GM13976 (cell line): Measurements from ENCODE around the gene BTBD17.

Source experiments
- DNase-seq: peaks from one replicate; pipeline ENCODE4 v3.0.0; 2012; ENCODE audit warnings: low spot score
- in situ Hi-C: fragments of 300-500 bp; cut with MboI; formaldehyde crosslinking; loops from one replicate; pipeline ENCODE4 v1.12.0; 2022; ENCODE audit warnings: low sequenced_read_pairs, mixed read lengths, inconsistent platforms; ENCODE audit not compliant: unreplicated experiment
- TF ChIP-seq, protein P1 (sequence below): IDR thresholded peaks from 2 replicates; pipeline ENCODE4 v1.5.1; 2012; ENCODE audit warnings: borderline replicate concordance, mild to moderate bottlenecking; ENCODE audit not compliant: insufficient read depth; ENCODE audit errors: extremely low read depth, missing control alignments, control extremely low read depth

The BTBD17 gene

DNA sequence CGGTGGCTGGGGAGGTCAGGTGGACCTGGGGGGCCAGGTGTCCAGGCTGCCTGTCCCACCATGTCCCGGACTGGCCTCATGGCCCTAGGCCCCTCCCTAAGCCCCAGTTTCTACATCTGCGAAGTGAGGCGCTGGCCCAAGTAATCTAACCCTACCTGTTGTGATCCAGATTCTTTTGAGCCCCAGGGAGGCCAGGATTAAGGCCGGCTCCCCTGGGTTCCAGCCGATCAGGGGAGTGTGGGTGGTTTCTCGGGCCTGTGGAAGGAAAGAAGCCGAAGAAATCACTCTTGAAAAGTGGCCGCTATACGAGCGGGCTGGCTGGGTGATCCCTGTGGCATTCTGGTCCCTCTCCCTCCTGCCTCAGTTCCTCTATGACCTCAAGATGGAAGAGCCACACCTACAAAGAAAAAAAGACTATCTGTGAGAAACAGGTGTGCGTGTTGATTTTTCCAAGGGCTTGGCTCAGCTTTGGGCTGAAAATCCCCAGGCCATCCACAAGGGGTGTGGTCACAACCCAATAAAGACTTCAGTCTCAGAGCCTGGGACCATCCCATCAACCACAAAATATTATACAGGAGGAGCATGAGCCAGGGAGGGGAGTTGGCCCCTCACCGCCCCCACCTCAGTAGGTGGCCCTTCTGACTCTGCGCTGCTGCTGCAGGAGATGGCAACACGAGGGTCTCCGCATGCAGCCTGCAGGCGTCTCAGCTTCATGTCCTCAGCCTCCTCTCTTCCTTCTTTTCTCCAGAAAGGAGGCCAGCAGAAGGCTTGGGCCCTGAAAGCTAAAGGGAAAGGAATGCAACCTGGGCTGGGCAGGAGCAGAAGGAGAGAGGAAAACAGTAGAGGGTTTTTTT, 25.9 kb upstream of the BTBD17 start:
- in situ Hi-C loops, result no loop called here
- DNase-seq, result no peak
- TF ChIP-seq, protein P1, sequence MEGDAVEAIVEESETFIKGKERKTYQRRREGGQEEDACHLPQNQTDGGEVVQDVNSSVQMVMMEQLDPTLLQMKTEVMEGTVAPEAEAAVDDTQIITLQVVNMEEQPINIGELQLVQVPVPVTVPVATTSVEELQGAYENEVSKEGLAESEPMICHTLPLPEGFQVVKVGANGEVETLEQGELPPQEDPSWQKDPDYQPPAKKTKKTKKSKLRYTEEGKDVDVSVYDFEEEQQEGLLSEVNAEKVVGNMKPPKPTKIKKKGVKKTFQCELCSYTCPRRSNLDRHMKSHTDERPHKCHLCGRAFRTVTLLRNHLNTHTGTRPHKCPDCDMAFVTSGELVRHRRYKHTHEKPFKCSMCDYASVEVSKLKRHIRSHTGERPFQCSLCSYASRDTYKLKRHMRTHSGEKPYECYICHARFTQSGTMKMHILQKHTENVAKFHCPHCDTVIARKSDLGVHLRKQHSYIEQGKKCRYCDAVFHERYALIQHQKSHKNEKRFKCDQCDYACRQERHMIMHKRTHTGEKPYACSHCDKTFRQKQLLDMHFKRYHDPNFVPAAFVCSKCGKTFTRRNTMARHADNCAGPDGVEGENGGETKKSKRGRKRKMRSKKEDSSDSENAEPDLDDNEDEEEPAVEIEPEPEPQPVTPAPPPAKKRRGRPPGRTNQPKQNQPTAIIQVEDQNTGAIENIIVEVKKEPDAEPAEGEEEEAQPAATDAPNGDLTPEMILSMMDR, result no peak

DNA sequence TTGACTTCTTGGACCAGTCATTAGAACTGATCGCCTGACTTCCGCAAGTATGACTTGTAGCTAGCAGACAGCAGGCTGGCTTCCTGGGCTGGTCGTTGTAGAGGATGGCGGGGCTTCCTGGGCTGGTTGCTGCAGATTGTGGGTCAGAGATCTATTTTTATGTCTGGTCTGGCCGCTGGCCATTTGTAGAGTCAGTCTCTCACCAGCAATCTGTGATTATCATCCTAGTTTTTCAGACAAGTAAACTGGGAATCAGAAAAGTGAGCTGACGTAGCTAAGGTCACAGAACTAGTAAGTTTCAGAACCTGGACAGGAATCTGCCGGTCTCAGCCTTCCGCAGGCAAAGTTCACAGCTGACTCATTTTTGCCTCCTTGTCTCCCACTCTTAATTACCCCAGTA, 24.7 kb upstream of the BTBD17 start:
- DNase-seq, result no peak
- TF ChIP-seq, protein P1, result no peak
- in situ Hi-C loops, result no loop called here

DNA sequence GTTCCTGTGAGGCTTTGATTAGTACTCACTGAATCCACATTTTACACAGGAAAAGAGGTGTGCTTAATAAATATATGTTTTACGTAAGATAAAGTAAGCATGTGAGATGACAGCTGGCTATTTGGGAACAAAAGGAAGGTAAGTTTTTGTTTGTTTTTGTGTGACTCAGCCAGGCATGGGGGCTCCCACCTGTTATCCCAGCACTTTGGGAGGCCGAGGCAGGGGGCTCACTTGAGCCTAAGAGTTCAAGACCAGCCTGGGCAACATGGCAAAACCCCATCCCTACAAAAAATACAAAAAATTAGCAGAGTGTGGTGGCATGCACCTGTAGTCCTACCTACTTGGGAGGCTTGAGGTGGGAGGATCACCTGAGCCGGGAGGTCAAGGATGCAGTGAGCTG, 23.5 kb upstream of the BTBD17 start:
- in situ Hi-C loops, result no loop called here
- TF ChIP-seq, protein P1, result no peak
- DNase-seq, result no peak

DNA sequence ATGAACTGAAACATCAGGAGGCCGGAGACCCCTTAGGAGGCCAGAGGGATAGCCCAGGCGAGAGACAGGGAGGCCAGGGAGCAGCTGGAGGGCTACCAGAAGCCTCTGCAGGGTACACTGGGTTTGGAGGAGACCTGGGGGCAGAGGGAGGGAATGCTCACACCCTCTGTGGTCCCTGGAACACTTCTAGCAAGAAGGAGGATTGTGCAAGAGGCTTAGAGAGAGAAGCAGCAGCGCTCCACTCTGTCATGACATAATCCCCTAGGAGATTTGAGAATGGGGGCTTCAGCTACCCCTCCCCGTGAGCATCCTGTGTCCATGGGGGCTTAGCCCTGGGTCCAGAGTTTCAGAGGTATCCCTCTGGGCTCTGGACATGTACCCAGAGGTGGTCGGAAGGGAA, 21.5 kb upstream of the BTBD17 start:
- DNase-seq, result no peak
- TF ChIP-seq, protein P1, result no peak
- in situ Hi-C loops, result no loop called here

DNA sequence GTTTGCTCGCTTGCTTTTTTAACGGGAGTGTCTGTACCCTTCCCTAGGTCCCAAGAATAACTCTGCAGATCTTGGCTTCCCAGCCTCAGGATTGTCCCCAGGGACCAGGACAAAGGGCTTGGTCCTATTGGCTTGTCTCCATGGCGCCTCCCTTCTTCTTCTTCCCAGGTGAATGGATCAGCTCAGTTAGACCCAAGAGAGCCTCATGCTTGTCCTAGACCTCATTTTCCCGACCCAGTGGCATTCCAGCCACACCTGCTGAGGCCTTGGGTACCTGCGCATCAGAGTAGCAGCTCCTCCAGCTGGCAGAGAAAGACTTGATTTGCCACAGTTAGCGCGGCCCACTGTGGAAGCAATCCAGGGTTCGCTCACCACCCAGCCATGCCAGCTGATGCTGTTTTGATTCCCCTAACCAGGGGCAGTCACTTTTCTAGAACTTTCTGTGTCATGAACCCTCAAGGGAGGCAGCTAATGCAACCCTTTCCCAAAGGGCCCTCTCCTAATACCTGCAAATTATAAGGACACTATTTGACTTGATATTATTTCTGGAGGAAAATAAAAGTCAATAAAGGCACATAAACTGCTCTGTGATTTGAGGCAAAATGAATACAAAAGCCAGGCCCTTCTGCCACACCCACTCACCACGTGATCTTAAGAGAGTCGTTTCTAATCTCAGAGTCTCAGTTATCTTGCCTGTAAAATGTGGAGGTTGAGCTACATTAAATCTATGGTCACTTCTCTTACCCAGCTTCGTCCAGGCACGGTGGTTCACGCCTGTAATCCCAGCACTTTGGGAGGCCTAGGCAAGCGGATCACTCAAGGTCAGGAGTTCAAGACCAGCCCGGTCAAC, 19.5 kb upstream of the BTBD17 start:
- TF ChIP-seq, protein P1, result no peak
- DNase-seq, result no peak
- in situ Hi-C loops, result no loop called here

DNA sequence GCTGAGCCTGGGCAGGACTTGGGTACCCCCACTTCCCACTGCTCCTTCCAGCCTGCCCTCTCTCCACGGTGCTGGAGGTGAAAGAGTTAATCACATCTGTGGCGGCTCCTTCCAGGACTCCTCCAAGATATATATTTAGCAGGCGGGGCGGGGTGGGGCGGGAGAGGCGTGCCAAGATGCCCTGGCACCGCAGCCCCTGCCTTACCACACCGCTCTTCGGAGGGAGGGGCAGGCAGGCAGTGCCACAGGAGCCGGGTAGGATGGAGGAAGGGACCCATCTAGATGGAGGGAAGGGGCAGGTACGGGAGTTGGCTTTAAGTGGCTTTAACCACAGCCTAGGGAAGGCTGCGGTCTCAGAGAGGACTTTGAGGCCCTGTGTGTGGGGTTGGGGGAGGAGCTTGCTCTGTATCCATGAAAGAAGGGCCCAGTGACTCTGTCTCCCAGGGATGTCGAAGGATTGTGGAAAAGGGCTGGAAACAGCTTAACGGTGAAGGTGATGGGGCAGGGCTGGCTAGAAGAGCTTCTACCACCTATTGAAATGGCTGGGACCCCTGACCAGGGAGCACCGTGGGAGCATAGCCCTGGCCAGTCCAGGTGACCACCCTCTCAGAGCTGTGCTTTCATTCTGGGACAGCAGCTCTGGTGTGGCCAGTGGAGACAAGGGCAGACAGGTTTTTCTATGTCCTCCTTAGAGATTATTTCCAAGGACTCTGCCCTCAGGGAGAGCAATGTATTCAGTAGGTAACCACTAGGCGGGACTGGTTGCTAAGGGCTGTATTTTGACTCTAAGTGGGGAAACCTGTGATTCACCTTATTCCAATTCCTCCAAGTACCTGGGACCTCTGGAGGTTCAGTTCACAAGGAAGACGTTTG, 18.7 kb upstream of the BTBD17 start:
- TF ChIP-seq, protein P1, result no peak
- in situ Hi-C loops, result no loop called here

More for the DNA sequence above, 18.7 kb upstream of the BTBD17 start:
- no peak for DNase-seq
